HG03565 (cell line): ENCODE results near the gene PA2G4.
"Not testable (repeated sequence)": the region's sequence is repeated elsewhere in the genome, so short reads cannot be mapped to it uniquely, and the experiment has no call there.

Source experiments
- ATAC-seq: cut with Tn5 transposase; IDR thresholded peaks from one replicate; pipeline ENCODE4 v1.9.1; 2021; ENCODE audit warnings: mild to moderate bottlenecking, moderate library complexity; ENCODE audit not compliant: unreplicated experiment

The PA2G4 gene

DNA sequence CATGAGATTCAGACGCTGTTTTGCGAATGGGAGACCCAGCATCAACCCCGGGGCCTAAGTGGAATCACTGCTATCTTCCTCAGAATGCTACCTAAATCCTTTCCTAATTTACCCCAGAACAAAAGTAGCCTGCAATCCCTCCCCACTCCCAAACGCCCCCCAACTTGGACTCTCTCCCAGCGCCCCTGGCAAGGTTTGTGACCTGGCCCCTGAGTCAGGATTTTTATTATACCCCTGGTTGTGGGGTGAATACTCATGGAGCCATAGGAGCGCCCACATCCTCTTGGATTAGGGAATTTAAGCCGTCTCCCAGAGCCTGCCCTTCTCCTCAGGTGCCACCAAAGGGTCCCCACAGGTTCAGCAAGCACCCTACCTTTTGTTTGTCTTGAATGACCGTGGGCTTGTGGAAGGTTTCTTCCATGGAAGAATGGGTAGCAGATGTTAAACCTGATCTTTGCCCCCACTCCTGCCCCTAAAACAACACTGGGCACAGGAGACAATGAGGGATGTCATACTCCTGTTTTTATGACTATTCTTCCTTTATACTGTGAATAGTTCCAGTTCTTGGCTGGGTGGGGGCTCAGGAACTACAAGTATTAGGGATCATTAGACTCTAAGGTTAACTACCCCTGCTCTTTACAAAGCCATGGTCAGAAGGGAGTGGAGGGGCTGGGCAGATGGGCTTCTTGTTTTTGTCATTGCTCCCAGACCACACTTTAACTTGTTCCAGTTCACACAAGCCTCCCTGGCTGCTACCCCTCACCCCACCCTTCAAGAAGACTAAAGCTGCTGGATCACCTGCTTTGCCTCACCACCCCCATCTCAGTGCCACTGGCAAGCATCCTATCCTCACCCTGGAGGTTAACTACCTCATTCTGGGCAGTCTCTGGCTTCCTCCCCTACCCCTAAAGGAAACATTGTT lies 48.7 kb downstream of the PA2G4 start:
- no peak for ATAC-seq

DNA sequence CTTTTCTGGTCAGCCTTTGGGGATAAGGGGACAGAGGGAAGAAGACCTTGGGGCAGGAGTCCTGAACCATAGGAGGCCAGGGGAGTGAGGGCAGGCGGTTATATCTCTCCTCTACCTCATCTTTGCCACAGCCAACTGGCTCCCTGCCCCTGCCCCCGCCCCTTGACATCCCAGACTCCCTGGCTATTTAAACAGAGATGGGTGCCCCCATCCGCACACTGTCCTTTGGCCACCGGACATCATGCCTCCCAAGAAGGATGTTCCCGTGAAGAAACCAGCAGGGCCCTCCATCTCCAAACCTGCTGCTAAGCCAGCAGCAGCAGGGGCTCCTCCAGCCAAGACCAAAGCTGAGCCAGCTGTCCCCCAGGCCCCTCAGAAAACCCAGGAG lies 49.3 kb downstream of the PA2G4 start:
- no peak for ATAC-seq

GRCh38 chr12:56154246-56154771 lies 50.0 kb downstream of the PA2G4 start:
- no peak for ATAC-seq

DNA sequence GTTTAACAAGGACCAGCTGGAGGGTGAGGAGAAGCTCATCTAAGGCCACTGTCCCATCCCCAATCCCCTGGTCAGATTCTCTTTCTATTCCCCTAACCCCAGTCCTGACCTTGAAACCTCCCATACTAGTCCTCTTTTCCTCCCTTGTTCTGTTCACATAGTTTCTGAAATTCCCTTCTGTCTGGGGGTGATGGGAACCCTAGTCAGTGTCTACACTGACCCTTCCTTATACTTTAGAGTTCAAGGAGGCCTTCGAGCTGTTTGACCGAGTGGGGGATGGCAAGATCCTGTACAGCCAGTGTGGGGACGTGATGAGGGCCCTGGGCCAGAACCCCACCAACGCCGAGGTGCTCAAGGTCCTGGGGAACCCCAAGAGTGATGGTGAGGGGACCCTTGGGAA lies 50.5 kb downstream of the PA2G4 start:
- no peak for ATAC-seq

- no peak for ATAC-seq
Observed at GRCh38 chr12:56155256-56155845, 51.0 kb downstream of the PA2G4 start.

GRCh38 chr12:56156464-56157200 lies 52.3 kb downstream of the PA2G4 start:
- not testable (repeated sequence) for ATAC-seq

GRCh38 chr12:56157201-56158028 lies 53.1 kb downstream of the PA2G4 start:
- ATAC-seq: peak; percentile 18

- ATAC-seq: peak; percentile 83
Observed at GRCh38 chr12:56158029-56158925, 53.9 kb downstream of the PA2G4 start, which contains the start of gene MYL6. Gene MYL6, plus strand, starts transcription at chr12:56158359. Its CDS starts 43 bp downstream, at chr12:56158402.

- no peak for ATAC-seq
Observed at GRCh38 chr12:56158926-56159461, 54.6 kb downstream of the PA2G4 start.

DNA sequence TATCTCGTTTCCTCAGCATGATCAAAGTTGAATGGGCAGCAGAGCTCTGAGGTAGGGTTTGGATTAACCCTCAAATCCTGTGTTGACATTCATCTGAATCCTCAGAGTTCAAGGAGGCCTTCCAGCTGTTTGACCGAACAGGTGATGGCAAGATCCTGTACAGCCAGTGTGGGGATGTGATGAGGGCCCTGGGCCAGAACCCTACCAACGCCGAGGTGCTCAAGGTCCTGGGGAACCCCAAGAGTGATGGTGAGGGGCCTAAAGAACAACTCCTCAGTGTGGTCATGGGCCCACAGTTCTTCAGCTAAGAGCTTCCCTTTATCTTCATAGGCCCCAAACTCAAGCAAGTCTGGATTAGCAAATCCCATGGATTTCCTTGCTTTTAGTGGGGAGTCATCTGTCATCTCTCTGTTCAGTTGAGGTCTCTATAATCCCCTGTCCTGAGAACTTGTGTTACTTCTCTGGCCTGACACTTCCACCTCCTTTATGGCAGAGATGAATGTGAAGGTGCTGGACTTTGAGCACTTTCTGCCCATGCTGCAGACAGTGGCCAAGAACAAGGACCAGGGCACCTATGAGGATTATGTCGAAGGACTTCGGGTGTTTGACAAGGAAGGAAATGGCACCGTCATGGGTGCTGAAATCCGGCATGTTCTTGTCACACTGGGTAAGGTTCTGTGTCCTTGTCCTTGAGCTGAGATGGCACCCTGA lies 55.3 kb downstream of the PA2G4 start:
- no peak for ATAC-seq

- ATAC-seq: no peak
Observed at GRCh38 chr12:56160193-56160763, 55.9 kb downstream of the PA2G4 start.

DNA sequence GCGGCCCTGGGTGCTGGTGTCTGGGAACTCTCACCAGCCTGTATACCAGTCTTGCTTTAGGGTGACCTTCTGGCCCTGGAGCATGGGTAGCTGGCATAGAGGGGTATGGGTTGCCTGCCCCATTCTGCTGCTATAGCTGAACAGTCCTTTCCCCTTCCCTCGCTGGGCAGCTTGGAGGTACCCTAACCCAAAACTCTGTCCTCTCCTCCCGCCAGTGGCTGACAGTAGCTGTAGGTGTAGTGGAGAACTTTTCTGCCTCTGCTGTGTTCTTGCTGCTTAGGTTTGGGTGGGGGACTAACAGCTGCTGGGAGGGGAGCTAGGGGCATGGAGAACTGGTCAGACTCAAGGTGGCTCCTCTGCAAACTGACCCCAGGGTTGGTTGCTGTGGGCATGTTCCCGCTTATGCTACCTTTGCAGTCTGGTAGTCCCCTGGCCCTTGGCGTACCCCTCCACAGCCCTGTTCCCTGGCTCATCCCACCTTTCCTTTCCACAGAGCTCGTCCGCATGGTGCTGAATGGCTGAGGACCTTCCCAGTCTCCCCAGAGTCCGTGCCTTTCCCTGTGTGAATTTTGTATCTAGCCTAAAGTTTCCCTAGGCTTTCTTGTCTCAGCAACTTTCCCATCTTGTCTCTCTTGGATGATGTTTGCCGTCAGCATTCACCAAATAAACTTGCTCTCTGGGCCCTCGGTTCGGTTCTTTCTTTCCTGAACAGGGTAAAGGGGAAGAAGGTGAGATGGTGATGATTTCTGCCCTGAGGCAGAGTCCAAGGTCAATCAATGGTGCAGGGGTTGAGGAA lies 56.7 kb downstream of the PA2G4 start:
- no peak for ATAC-seq

- no peak for ATAC-seq
Observed at GRCh38 chr12:56161690-56162351, 57.5 kb downstream of the PA2G4 start.

DNA sequence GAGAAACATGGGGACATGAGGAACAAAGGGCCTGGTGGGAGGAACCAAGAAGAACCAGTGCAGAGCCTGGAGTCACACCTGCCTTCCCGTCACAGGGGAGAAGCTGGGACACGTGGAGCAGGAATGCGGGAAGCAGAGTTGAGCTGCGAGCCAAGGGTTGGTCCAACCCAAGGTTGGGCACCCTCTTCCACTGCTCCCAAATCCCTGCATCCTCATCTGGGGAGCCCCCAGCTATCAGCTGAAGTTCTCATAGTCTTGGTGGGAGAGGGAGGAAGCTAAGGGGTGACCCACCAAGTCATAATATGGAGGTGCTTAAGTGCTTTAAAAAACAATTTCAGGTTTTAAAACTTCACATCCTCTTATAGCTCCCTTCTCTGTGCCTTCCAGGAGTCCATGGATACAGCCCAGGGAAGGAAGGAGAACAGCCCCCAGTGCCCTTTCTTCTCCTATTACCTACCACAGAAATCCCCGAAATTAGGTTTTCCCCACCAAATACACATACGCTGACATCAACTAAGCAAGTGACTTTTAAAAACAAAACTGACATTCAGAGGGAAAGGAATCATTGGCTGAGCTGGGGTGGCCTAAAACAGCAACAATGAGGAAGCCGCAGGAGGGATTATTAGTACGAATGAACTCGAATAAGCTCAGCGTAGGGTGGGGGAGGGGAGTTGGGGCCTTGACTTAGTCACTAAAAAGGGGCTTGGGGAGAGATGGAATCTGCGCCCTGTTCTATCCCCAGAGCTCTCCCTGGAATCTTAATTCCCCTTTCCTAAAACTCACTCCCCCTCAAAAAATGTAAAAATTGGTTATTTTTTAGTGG lies 58.3 kb downstream of the PA2G4 start:
- no peak for ATAC-seq
